Measurements from ENCODE around the gene ERICH4. TPM values are rescaled to one million over a fixed set of nuclear protein-coding genes. Genes with fewer than 3 reads are reported as not detected.

Gene ERICH4
- total and polyA plus RNA-seq, 7 experiments from 2014 or later: not detected

- Mint-ChIP-seq H3K27ac (peak overlapping the region in 3 of 9 donors; percentile 12 to 84 (median 63)), H3K27me3 (no peaks in the 10 kb centered on the region), H3K4me3 (peak overlapping the region in 4 of 10 donors; percentile 25 to 98 (median 40)), H3K4me1 (peaks cover 7 to 29% (median 25%) of the 10 kb centered on the region in 7 donors), H3K9me3 (peaks cover 0 to 1% (median 0%) of the 10 kb centered on the region in 11 donors), H3K36me3 (peaks cover 0 to 14% (median 5%) of the 10 kb centered on the region in 5 donors)
- no peak overlapping the region for H3K4me3 ChIP-seq (ENCODE audit: low read length)
- ATAC-seq: no peak
- no peaks in the 10 kb centered on the region for H3K27me3 ChIP-seq (ENCODE audit: control insufficient read depth in 2 of 2, insufficient read depth in 2 of 2, low read length in 2 of 2)
- peaks cover 0 to 57% (median 14%) of the 10 kb centered on the region in 3 experiments for H3K36me3 ChIP-seq (ENCODE audit: control insufficient read depth in 2 of 3, insufficient read depth in 3 of 3, low read length in 3 of 3)
- peak overlapping the region; percentile 19 for H3K27ac ChIP-seq (ENCODE audit: low read depth, low read length)
- no peak for DNase-seq
- POLR2A ChIA-PET: no interaction called here
- H3K4me1 ChIP-seq (ENCODE audit: control insufficient read depth in 2 of 2, insufficient read depth in 2 of 2, low read length in 2 of 2): peaks cover 6 to 9% of the 10 kb centered on the region in 2 donors
- H3K9me3 ChIP-seq (ENCODE audit: control insufficient read depth in 2 of 3, low read length in 3 of 3): no peaks in the 10 kb centered on the region
- CTCF ChIA-PET: interaction anchor here (0.8 kb wide), 1 partner anchor 18 kb away, joined by 3 read pairs; no protein-coding TSS in a partner anchor
- intact Hi-C loops (cut with micrococcal nuclease): no loop called here
Observed at GRCh38 chr19:41425174-41426115, 17.5 kb upstream of the ERICH4 start.

GRCh38 chr19:41426116-41426841, 16.7 kb upstream of the ERICH4 start:
- Histone ChIP-seq H3K4me1 (ENCODE audit: control insufficient read depth in 2 of 2, insufficient read depth in 2 of 2, low read length in 2 of 2) (peaks cover 6 to 9% of the 10 kb centered on the region in 2 donors), H3K27ac (ENCODE audit: low read depth, low read length) (peak overlapping the region; percentile 70), H3K9me3 (ENCODE audit: control insufficient read depth in 2 of 3, low read length in 3 of 3) (no peaks in the 10 kb centered on the region), H3K36me3 (ENCODE audit: control insufficient read depth in 2 of 3, insufficient read depth in 3 of 3, low read length in 3 of 3) (peaks cover 0 to 55% (median 8%) of the 10 kb centered on the region in 3 experiments), H3K4me3 (ENCODE audit: low read length) (no peak overlapping the region), H3K27me3 (ENCODE audit: control insufficient read depth in 2 of 2, insufficient read depth in 2 of 2, low read length in 2 of 2) (no peaks in the 10 kb centered on the region)
- Mint-ChIP-seq H3K27ac (peak overlapping the region in 8 of 9 donors; percentile 14 to 96 (median 80)), H3K4me3 (peak overlapping the region in 7 of 10 donors; percentile 25 to 98 (median 51)), H3K4me1 (peaks cover 7 to 29% (median 26%) of the 10 kb centered on the region in 7 donors), H3K9me3 (peaks cover 0 to under 1% (median 0%) of the 10 kb centered on the region in 11 donors), H3K36me3 (peaks cover 0 to 14% (median 5%) of the 10 kb centered on the region in 5 donors), H3K27me3 (no peaks in the 10 kb centered on the region)
- CTCF ChIA-PET: no interaction called here
- ATAC-seq (no peak), DNase-seq (no peak)
- intact Hi-C loops (cut with micrococcal nuclease): no loop called here
- POLR2A ChIA-PET: interaction anchor here (1.1 to 3.4 kb wide), 2 partner anchors 12 to 105 kb away, joined by 3 to 14 read pairs; partner anchors contain the start of gene DMAC2

GRCh38 chr19:41426952-41427646, 15.9 kb upstream of the ERICH4 start, which contains the start of gene B3GNT8:
Gene B3GNT8 (minus strand): TSS chr19:41427374. CDS start chr19:41426778, 596 bp downstream.
- H3K27ac Mint-ChIP-seq: peak within 1 kb of the TSS; percentile 86 to 96 (median 92)
- H3K36me3 Mint-ChIP-seq: peaks cover 0 to 12% (median under 1%) of the 10 kb centered on the region in 5 donors
- Histone ChIP-seq H3K9me3 (ENCODE audit: control insufficient read depth in 2 of 3, low read length in 3 of 3) (no peaks in the 10 kb centered on the region), H3K36me3 (ENCODE audit: control insufficient read depth in 2 of 3, insufficient read depth in 3 of 3, low read length in 3 of 3) (peaks cover 0 to 55% (median 13%) of the 10 kb centered on the region in 3 experiments), H3K4me3 (ENCODE audit: low read length) (peak within 1 kb of the TSS; percentile 26), H3K27me3 (ENCODE audit: control insufficient read depth in 2 of 2, insufficient read depth in 2 of 2, low read length in 2 of 2) (no peaks in the 10 kb centered on the region), H3K27ac (ENCODE audit: low read depth, low read length) (peak within 1 kb of the TSS; percentile 70), H3K4me1 (ENCODE audit: control insufficient read depth in 2 of 2, insufficient read depth in 2 of 2, low read length in 2 of 2) (peaks cover 6 to 9% of the 10 kb centered on the region in 2 donors)
- intact Hi-C loops (cut with micrococcal nuclease): loop anchor here in 1 of 2 donors (1.0 kb wide), 1 partner anchor 12 kb away; the partner anchor contains the start of gene DMAC2
- ChIA-PET POLR2A (interaction anchor here (0.6 to 3.4 kb wide), 3 partner anchors 11 to 104 kb away, joined by 3 to 14 read pairs (median 3); partner anchors contain the start of gene DMAC2), CTCF (interaction anchor here (0.6 kb wide), 1 partner anchor 50 kb away, joined by 3 read pairs; no protein-coding TSS in a partner anchor)
- H3K4me1 Mint-ChIP-seq: peaks cover 7 to 34% (median 28%) of the 10 kb centered on the region in 7 donors
- ATAC-seq (peak; percentile 55), DNase-seq (peak in 3 of 9 donors; percentile 15 to 48 (median 40))
- H3K4me3 Mint-ChIP-seq: peak within 1 kb of the TSS; percentile 80 to 98 (median 89)
- H3K9me3 Mint-ChIP-seq: no peaks in the 10 kb centered on the region
- H3K27me3 Mint-ChIP-seq: no peaks in the 10 kb centered on the region

- Histone ChIP-seq H3K27me3 (ENCODE audit: control insufficient read depth in 2 of 2, insufficient read depth in 2 of 2, low read length in 2 of 2) (no peaks in the 10 kb centered on the region), H3K4me1 (ENCODE audit: control insufficient read depth in 2 of 2, insufficient read depth in 2 of 2, low read length in 2 of 2) (peaks cover 6 to 9% of the 10 kb centered on the region in 2 donors), H3K27ac (ENCODE audit: low read depth, low read length) (peak overlapping the region; percentile 70), H3K4me3 (ENCODE audit: low read length) (peak overlapping the region; percentile 26), H3K9me3 (ENCODE audit: control insufficient read depth in 2 of 3, low read length in 3 of 3) (no peaks in the 10 kb centered on the region), H3K36me3 (ENCODE audit: control insufficient read depth in 2 of 3, insufficient read depth in 3 of 3, low read length in 3 of 3) (peaks cover 0 to 55% (median 10%) of the 10 kb centered on the region in 3 experiments)
- peak in 6 of 9 donors; percentile 14 to 35 (median 18) for DNase-seq
- peak overlapping the region; percentile 80 to 98 (median 89) for H3K4me3 Mint-ChIP-seq
- CTCF ChIA-PET: interaction anchor here (0.6 to 1.3 kb wide), 3 partner anchors 12 to 143 kb away, joined by 3 to 4 read pairs (median 3); partner anchors contain the start of gene DMAC2
- H3K4me1 Mint-ChIP-seq: peaks cover 7 to 34% (median 28%) of the 10 kb centered on the region in 7 donors
- ATAC-seq: peak; percentile 71
- H3K9me3 Mint-ChIP-seq: no peaks in the 10 kb centered on the region
- H3K27ac Mint-ChIP-seq: peak overlapping the region; percentile 86 to 96 (median 91)
- intact Hi-C loops (cut with micrococcal nuclease): loop anchor here in 1 of 2 donors (1.0 kb wide), 1 partner anchor 11 kb away; the partner anchor contains the start of gene DMAC2
- H3K27me3 Mint-ChIP-seq: no peaks in the 10 kb centered on the region
- POLR2A ChIA-PET: interaction anchor here (0.6 to 3.4 kb wide), 3 partner anchors 9 to 73 kb away, joined by 3 to 14 read pairs (median 3); partner anchors contain the start of gene DMAC2
- peaks cover 0 to 13% (median 8%) of the 10 kb centered on the region in 5 donors for H3K36me3 Mint-ChIP-seq
Observed at GRCh38 chr19:41427647-41428480, 15.1 kb upstream of the ERICH4 start.

- ChIA-PET POLR2A (interaction anchor here (0.9 to 3.4 kb wide), 2 partner anchors 9 to 10 kb away, joined by 3 to 14 read pairs; partner anchors contain the start of gene DMAC2), CTCF (interaction anchor here (1.0 to 1.3 kb wide), 3 partner anchors 11 to 72 kb away, joined by 3 to 4 read pairs (median 3); partner anchors contain the start of genes B9D2 and DMAC2)
- DNase-seq (no peak), ATAC-seq (no peak)
- H3K4me1 Mint-ChIP-seq: peaks cover 7 to 34% (median 28%) of the 10 kb centered on the region in 7 donors
- no peaks in the 10 kb centered on the region for H3K9me3 Mint-ChIP-seq
- H3K27ac Mint-ChIP-seq: peak overlapping the region in 7 of 9 donors; percentile 23 to 96 (median 92)
- H3K4me3 Mint-ChIP-seq: peak overlapping the region in 9 of 10 donors; percentile 30 to 98 (median 89)
- H3K27me3 Mint-ChIP-seq: no peaks in the 10 kb centered on the region
- Histone ChIP-seq H3K36me3 (ENCODE audit: control insufficient read depth in 2 of 3, insufficient read depth in 3 of 3, low read length in 3 of 3) (peaks cover 0 to 57% (median 8%) of the 10 kb centered on the region in 3 experiments), H3K27ac (ENCODE audit: low read depth, low read length) (peak overlapping the region; percentile 70), H3K9me3 (ENCODE audit: control insufficient read depth in 2 of 3, low read length in 3 of 3) (no peaks in the 10 kb centered on the region), H3K27me3 (ENCODE audit: control insufficient read depth in 2 of 2, insufficient read depth in 2 of 2, low read length in 2 of 2) (no peaks in the 10 kb centered on the region), H3K4me3 (ENCODE audit: low read length) (peak overlapping the region; percentile 26), H3K4me1 (ENCODE audit: control insufficient read depth in 2 of 2, insufficient read depth in 2 of 2, low read length in 2 of 2) (peaks cover 6 to 9% of the 10 kb centered on the region in 2 donors)
- intact Hi-C loops (cut with micrococcal nuclease): no loop called here
- H3K36me3 Mint-ChIP-seq: peaks cover 0 to 13% (median 8%) of the 10 kb centered on the region in 5 donors
Observed at GRCh38 chr19:41428481-41428859, 14.5 kb upstream of the ERICH4 start.

Data from naive thymus-derived CD4-positive, alpha-beta T cell (primary cell).